CD4-positive, alpha-beta T cell treated with Interleukin-10 for 1 hour (primary cell): ENCODE results near the gene ZNF184.
A peak's percentile ranks its signal among the peaks of the same experiment; 100 is the strongest.
"Not testable (repeated sequence)": the region's sequence is repeated elsewhere in the genome, so short reads cannot be mapped to it uniquely, and the experiment has no call there.

Experiments
- DNase-seq: peaks from one replicate; pipeline ENCODE4 v3.0.0-alpha.2; 2020

Gene ZNF184

GRCh38 chr6:27478706-27479318 lies 5.9 kb upstream of the ZNF184 start:
- peak; percentile 96 for DNase-seq

- no peak for DNase-seq
Measured at GRCh38 chr6:27478141-27478705, 5.3 kb upstream of the ZNF184 start.

GRCh38 chr6:27477318-27478013 lies 4.6 kb upstream of the ZNF184 start:
- DNase-seq = no peak

GRCh38 chr6:27476090-27476489 lies 3.2 kb upstream of the ZNF184 start:
- no peak for DNase-seq

- DNase-seq = no peak
Measured at GRCh38 chr6:27474672-27475071, 1.8 kb upstream of the ZNF184 start.

GRCh38 chr6:27474172-27474465 lies 1.2 kb upstream of the ZNF184 start:
- no peak for DNase-seq

GRCh38 chr6:27472182-27472616 lies 706 bp downstream of the ZNF184 start:
- DNase-seq = peak; percentile 84

GRCh38 chr6:27471365-27472115 lies 1.4 kb downstream of the ZNF184 start:
- DNase-seq = no peak

- DNase-seq = no peak
Measured at GRCh38 chr6:27470023-27470422, 2.9 kb downstream of the ZNF184 start.

- DNase-seq = no peak
Measured at GRCh38 chr6:27468334-27468733, 4.6 kb downstream of the ZNF184 start.

- DNase-seq = no peak
Measured at GRCh38 chr6:27452496-27452897, 20.4 kb downstream of the ZNF184 start.

GRCh38 chr6:27451660-27452390 lies 21.1 kb downstream of the ZNF184 start:
- no peak for DNase-seq

- DNase-seq = no peak
Measured at GRCh38 chr6:27448456-27448855, 24.4 kb downstream of the ZNF184 start.

GRCh38 chr6:27442932-27443331 lies 30.0 kb downstream of the ZNF184 start:
- no peak for DNase-seq

GRCh38 chr6:27441001-27441400 lies 31.9 kb downstream of the ZNF184 start:
- DNase-seq = no peak

- no peak for DNase-seq
Measured at GRCh38 chr6:27439371-27439770, 33.5 kb downstream of the ZNF184 start.

GRCh38 chr6:27433714-27434113 lies 39.2 kb downstream of the ZNF184 start:
- no peak for DNase-seq

GRCh38 chr6:27428966-27429365 lies 43.9 kb downstream of the ZNF184 start:
- DNase-seq = no peak

- DNase-seq = no peak
Measured at GRCh38 chr6:27428502-27428901, 44.4 kb downstream of the ZNF184 start.

GRCh38 chr6:27426045-27426620 lies 46.8 kb downstream of the ZNF184 start:
- no peak for DNase-seq

- DNase-seq = not testable (repeated sequence)
Measured at GRCh38 chr6:27424851-27425250, 48.1 kb downstream of the ZNF184 start.

- DNase-seq = no peak
Measured at GRCh38 chr6:27422651-27423332, 50.1 kb downstream of the ZNF184 start.
